ENCODE data around the gene RETREG1.

DNA sequence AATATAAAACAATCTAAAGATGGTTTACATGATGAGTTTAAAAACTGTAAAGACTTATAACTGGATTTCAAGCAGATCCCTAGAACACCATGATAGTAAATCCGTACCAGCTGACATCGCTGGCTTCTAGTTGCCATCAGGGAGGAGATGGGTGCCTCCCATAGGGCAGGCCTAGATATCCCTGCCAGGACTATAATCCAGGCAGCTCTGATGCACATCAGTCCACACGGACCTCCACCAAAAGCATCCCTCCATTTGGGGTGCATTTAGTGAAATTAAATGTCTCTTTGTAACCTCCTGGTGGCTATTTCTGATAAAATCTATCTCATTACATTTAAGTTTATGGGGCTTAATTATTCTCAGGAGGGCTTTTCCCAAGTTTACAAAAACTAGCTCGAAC, 45.8 kb downstream of the RETREG1 start:
- TF ChIP-seq, protein P1, sequence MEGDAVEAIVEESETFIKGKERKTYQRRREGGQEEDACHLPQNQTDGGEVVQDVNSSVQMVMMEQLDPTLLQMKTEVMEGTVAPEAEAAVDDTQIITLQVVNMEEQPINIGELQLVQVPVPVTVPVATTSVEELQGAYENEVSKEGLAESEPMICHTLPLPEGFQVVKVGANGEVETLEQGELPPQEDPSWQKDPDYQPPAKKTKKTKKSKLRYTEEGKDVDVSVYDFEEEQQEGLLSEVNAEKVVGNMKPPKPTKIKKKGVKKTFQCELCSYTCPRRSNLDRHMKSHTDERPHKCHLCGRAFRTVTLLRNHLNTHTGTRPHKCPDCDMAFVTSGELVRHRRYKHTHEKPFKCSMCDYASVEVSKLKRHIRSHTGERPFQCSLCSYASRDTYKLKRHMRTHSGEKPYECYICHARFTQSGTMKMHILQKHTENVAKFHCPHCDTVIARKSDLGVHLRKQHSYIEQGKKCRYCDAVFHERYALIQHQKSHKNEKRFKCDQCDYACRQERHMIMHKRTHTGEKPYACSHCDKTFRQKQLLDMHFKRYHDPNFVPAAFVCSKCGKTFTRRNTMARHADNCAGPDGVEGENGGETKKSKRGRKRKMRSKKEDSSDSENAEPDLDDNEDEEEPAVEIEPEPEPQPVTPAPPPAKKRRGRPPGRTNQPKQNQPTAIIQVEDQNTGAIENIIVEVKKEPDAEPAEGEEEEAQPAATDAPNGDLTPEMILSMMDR (conservative IDR thresholded peaks at IDR 0.05), result no peak
- no peak for TF ChIP-seq ZFX (IDR thresholded peaks at IDR 0.05)

Measured in C4-2B (cell line).